ENCODE data around the gene KCNB1. TPM values are rescaled to one million over a fixed set of nuclear protein-coding genes. Genes with fewer than 3 reads are reported as not detected.

The KCNB1 gene
- total RNA-seq, 1 experiment from 2014 or later: 0.09 TPM

DNA sequence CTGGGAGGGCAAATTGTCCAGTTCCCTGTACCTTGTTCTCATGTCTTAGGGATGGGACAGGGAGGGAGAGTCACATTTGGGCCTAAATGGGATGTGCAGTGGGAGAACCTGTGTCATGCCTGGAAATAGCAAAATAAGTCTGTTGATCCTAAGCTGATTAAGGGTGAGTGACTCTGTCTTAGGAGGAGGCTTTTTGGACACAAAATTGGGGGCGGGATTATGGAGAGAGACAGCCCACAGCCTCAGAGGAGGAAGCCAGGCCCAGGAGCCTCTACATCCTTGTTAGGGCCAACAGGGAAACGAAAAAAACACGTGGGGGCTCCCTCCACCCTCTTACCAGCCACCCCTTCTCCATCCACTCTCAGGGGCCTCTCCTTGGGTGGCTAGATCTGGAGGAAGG, 2.2 kb downstream of the KCNB1 start:
- no peak for DNase-seq
- no peaks in the 10 kb centered on the region for H3K9me3 Mint-ChIP-seq (ENCODE audit: unreplicated experiment)
- H3K27me3 Mint-ChIP-seq (ENCODE audit: insufficient read depth, unreplicated experiment): peaks cover 15% of the 10 kb centered on the region
- POLR2A ChIA-PET: no interaction called here
- CTCF ChIA-PET: no interaction called here
- Histone ChIP-seq H3K9me3 (no peaks in the 10 kb centered on the region), H3K4me1 (peaks cover 9% of the 10 kb centered on the region), H3K4me3 (ENCODE audit: low read depth, low read length) (no peak overlapping the region), H3K36me3 (ENCODE audit: control insufficient read depth, insufficient read depth, low read length) (no peaks in the 10 kb centered on the region), H3K27me3 (replicated peaks; ENCODE audit: control insufficient read depth, insufficient read depth, low read length) (peaks cover 2% of the 10 kb centered on the region)
- no peak overlapping the region for H3K4me3 Mint-ChIP-seq (ENCODE audit: unreplicated experiment)
- intact Hi-C loops (cut with micrococcal nuclease; ENCODE audit: unreplicated experiment): no loop called here
- BruUV-seq (replicated peaks): no TSS peak
- H3K36me3 Mint-ChIP-seq (ENCODE audit: insufficient read depth, unreplicated experiment): no peaks in the 10 kb centered on the region
- H3K27ac Mint-ChIP-seq (ENCODE audit: unreplicated experiment): no peak overlapping the region
- TF ChIP-seq, protein P1, sequence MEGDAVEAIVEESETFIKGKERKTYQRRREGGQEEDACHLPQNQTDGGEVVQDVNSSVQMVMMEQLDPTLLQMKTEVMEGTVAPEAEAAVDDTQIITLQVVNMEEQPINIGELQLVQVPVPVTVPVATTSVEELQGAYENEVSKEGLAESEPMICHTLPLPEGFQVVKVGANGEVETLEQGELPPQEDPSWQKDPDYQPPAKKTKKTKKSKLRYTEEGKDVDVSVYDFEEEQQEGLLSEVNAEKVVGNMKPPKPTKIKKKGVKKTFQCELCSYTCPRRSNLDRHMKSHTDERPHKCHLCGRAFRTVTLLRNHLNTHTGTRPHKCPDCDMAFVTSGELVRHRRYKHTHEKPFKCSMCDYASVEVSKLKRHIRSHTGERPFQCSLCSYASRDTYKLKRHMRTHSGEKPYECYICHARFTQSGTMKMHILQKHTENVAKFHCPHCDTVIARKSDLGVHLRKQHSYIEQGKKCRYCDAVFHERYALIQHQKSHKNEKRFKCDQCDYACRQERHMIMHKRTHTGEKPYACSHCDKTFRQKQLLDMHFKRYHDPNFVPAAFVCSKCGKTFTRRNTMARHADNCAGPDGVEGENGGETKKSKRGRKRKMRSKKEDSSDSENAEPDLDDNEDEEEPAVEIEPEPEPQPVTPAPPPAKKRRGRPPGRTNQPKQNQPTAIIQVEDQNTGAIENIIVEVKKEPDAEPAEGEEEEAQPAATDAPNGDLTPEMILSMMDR (IDR thresholded peaks at IDR 0.05; ENCODE audit: insufficient read depth in 1 of 2, low read depth in 1 of 2, low read length in 1 of 2, severe bottlenecking in 1 of 2, unreplicated experiment in 1 of 2): no peak
- H3K4me1 Mint-ChIP-seq (ENCODE audit: low read depth, unreplicated experiment): peaks cover 14% of the 10 kb centered on the region

DNA sequence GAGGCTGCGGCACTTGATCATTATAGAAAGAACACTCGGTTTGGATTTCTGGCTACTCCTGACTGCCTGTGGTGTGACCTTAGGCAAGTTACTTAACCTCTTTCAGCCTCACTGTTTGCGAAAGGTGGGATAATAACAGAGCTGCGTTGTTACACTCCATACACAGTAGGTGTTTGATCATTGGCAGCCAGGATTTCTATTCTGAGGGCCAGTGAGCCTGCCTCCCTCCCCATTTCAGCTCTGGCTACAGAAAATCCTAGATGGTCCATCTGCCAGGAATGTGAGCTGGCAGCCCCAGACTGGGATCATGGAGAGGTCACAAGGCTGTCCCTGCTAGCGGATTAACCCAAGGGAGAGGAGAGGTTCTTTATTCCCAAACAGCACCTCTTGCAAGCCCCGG, 2.7 kb downstream of the KCNB1 start:
- H3K4me3 Mint-ChIP-seq (ENCODE audit: unreplicated experiment): no peak overlapping the region
- no peaks in the 10 kb centered on the region for H3K9me3 Mint-ChIP-seq (ENCODE audit: unreplicated experiment)
- intact Hi-C loops (cut with micrococcal nuclease; ENCODE audit: unreplicated experiment): no loop called here
- no peak overlapping the region for H3K4me3 ChIP-seq (ENCODE audit: low read depth, low read length)
- peaks cover 2% of the 10 kb centered on the region for H3K27me3 ChIP-seq (replicated peaks; ENCODE audit: control insufficient read depth, insufficient read depth, low read length)
- no TSS peak for BruUV-seq (replicated peaks)
- H3K9me3 ChIP-seq: no peaks in the 10 kb centered on the region
- TF ChIP-seq, protein P1 (IDR thresholded peaks at IDR 0.05; ENCODE audit: insufficient read depth in 1 of 2, low read depth in 1 of 2, low read length in 1 of 2, severe bottlenecking in 1 of 2, unreplicated experiment in 1 of 2): no peak
- DNase-seq: no peak
- peaks cover 9% of the 10 kb centered on the region for H3K4me1 ChIP-seq
- H3K27me3 Mint-ChIP-seq (ENCODE audit: insufficient read depth, unreplicated experiment): peaks cover 15% of the 10 kb centered on the region
- POLR2A ChIA-PET: no interaction called here
- H3K4me1 Mint-ChIP-seq (ENCODE audit: low read depth, unreplicated experiment): peaks cover 14% of the 10 kb centered on the region
- CTCF ChIA-PET: no interaction called here
- H3K36me3 ChIP-seq (ENCODE audit: control insufficient read depth, insufficient read depth, low read length): no peaks in the 10 kb centered on the region
- no peaks in the 10 kb centered on the region for H3K36me3 Mint-ChIP-seq (ENCODE audit: insufficient read depth, unreplicated experiment)
- H3K27ac Mint-ChIP-seq (ENCODE audit: unreplicated experiment): no peak overlapping the region

GRCh38 chr20:49478754-49479689, 3.4 kb downstream of the KCNB1 start:
- BruUV-seq (replicated peaks): no TSS peak
- Histone ChIP-seq H3K9me3 (no peaks in the 10 kb centered on the region), H3K27me3 (replicated peaks; ENCODE audit: control insufficient read depth, insufficient read depth, low read length) (peaks cover 2% of the 10 kb centered on the region), H3K36me3 (ENCODE audit: control insufficient read depth, insufficient read depth, low read length) (no peaks in the 10 kb centered on the region), H3K4me3 (ENCODE audit: low read depth, low read length) (no peak overlapping the region), H3K4me1 (peaks cover 9% of the 10 kb centered on the region)
- Mint-ChIP-seq H3K27me3 (ENCODE audit: insufficient read depth, unreplicated experiment) (peaks cover 8% of the 10 kb centered on the region), H3K36me3 (ENCODE audit: insufficient read depth, unreplicated experiment) (no peaks in the 10 kb centered on the region), H3K4me3 (ENCODE audit: unreplicated experiment) (no peak overlapping the region), H3K27ac (ENCODE audit: unreplicated experiment) (no peak overlapping the region), H3K4me1 (ENCODE audit: low read depth, unreplicated experiment) (peaks cover 7% of the 10 kb centered on the region), H3K9me3 (ENCODE audit: unreplicated experiment) (no peaks in the 10 kb centered on the region)
- ChIA-PET CTCF (interaction anchor here (0.5 to 1.5 kb wide), 3 partner anchors 63 to 100 kb away, joined by 3 to 6 read pairs (median 5); no protein-coding TSS in a partner anchor), POLR2A (no interaction called here)
- intact Hi-C loops (cut with micrococcal nuclease; ENCODE audit: unreplicated experiment): no loop called here
- TF ChIP-seq, protein P1 (IDR thresholded peaks at IDR 0.05; ENCODE audit: insufficient read depth in 1 of 2, low read depth in 1 of 2, low read length in 1 of 2, severe bottlenecking in 1 of 2, unreplicated experiment in 1 of 2): no peak
- DNase-seq: no peak

All from Caco-2 (cell line).